Activated CD8-positive, alpha-beta T cell treated with anti-CD3 and anti-CD28 coated beads for 36 hours (primary cell): Measurements from ENCODE around the gene SFXN5. TPM values are rescaled to one million over a fixed set of nuclear protein-coding genes. Genes with fewer than 3 reads are reported as not detected.

Source experiments
- ATAC-seq: fragments of 200-7000 bp; cut with Tn5 transposase; one replicate; pipeline ENCODE4 v1.10.0; 2021; ENCODE audit warnings: mild to moderate bottlenecking, moderate library complexity
- CTCF ChIA-PET: fragments of 350-600 bp; sonication (Branson Sonifier 250); formaldehyde crosslinking; loops from one replicate; lab custom pipeline; 2021; ENCODE audit warnings: antibody characterized with exemption; lab: Charles Lee
- POLR2A ChIA-PET: fragments of 350-600 bp; sonication (Branson Sonifier 250); formaldehyde crosslinking; loops from one replicate; lab custom pipeline; 2021; ENCODE audit warnings: antibody characterized with exemption; lab: Charles Lee
- DNase-seq: peaks from one replicate; pipeline ENCODE4 v3.0.0-alpha.2; 2020
- H3K27ac Mint-ChIP-seq: one replicate; pipeline ENCODE4 v1.8.0; 2021; ENCODE audit warnings: mild to moderate bottlenecking, mixed read lengths
- H3K27me3 Mint-ChIP-seq: one replicate; pipeline ENCODE4 v1.8.0; 2021; ENCODE audit warnings: mixed read lengths
- H3K36me3 Mint-ChIP-seq: one replicate; pipeline ENCODE4 v1.8.0; 2021; ENCODE audit warnings: low read depth, mixed read lengths
- H3K4me1 Mint-ChIP-seq: one replicate; pipeline ENCODE4 v1.8.0; 2021; ENCODE audit warnings: low read depth, mixed read lengths
- H3K4me3 Mint-ChIP-seq: one replicate; pipeline ENCODE4 v1.8.0; 2021; ENCODE audit warnings: mild to moderate bottlenecking, moderate library complexity, mixed read lengths
- H3K9me3 Mint-ChIP-seq: one replicate; pipeline ENCODE4 v1.8.0; 2021; ENCODE audit warnings: mixed read lengths
- intact Hi-C: fragments of 100-400 bp; cut with micrococcal nuclease; formaldehyde crosslinking; loops from one replicate; pipeline ENCODE4 v1.10.0; 2022
- total RNA-seq, 2 experiments: library from RNA; stranded (reverse); gene quantifications; one replicate each; pipeline ENCODE4 v1.2.3, GENCODE V29; 2021
- TF ChIP-seq, protein P1 (sequence below): fragments of 200-600 bp; IDR thresholded peaks from one replicate; pipeline ENCODE4 v1.8.0; 2022; ENCODE audit warnings: antibody characterized with exemption, mild to moderate bottlenecking

The SFXN5 gene
- total RNA-seq, 2 experiments from 2014 or later: 7.4 to 9.6 TPM

GRCh38 chr2:72950558-72951255 is 120.8 kb downstream of the SFXN5 start:
- TF ChIP-seq, protein P1, sequence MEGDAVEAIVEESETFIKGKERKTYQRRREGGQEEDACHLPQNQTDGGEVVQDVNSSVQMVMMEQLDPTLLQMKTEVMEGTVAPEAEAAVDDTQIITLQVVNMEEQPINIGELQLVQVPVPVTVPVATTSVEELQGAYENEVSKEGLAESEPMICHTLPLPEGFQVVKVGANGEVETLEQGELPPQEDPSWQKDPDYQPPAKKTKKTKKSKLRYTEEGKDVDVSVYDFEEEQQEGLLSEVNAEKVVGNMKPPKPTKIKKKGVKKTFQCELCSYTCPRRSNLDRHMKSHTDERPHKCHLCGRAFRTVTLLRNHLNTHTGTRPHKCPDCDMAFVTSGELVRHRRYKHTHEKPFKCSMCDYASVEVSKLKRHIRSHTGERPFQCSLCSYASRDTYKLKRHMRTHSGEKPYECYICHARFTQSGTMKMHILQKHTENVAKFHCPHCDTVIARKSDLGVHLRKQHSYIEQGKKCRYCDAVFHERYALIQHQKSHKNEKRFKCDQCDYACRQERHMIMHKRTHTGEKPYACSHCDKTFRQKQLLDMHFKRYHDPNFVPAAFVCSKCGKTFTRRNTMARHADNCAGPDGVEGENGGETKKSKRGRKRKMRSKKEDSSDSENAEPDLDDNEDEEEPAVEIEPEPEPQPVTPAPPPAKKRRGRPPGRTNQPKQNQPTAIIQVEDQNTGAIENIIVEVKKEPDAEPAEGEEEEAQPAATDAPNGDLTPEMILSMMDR: no peak
- CTCF ChIA-PET: no interaction called here
- H3K27ac Mint-ChIP-seq: no peak overlapping the region
- no peaks in the 10 kb centered on the region for H3K36me3 Mint-ChIP-seq
- no peaks in the 10 kb centered on the region for H3K9me3 Mint-ChIP-seq
- POLR2A ChIA-PET: interaction anchor here (0.6 kb wide), 1 partner anchor 62 kb away, joined by 3 read pairs; no protein-coding TSS in a partner anchor
- ATAC-seq (no peak), DNase-seq (no peak)
- H3K4me1 Mint-ChIP-seq: peaks cover 10% of the 10 kb centered on the region
- H3K4me3 Mint-ChIP-seq: no peak overlapping the region
- H3K27me3 Mint-ChIP-seq: no peaks in the 10 kb centered on the region
- intact Hi-C loops: no loop called here

- H3K36me3 Mint-ChIP-seq: no peaks in the 10 kb centered on the region
- CTCF ChIA-PET: no interaction called here
- TF ChIP-seq, protein P1: no peak
- H3K4me1 Mint-ChIP-seq: peaks cover 8% of the 10 kb centered on the region
- H3K27me3 Mint-ChIP-seq: no peaks in the 10 kb centered on the region
- H3K9me3 Mint-ChIP-seq: no peaks in the 10 kb centered on the region
- intact Hi-C loops: no loop called here
- ATAC-seq (no peak), DNase-seq (no peak)
- POLR2A ChIA-PET: no interaction called here
- H3K4me3 Mint-ChIP-seq: no peak overlapping the region
- no peak overlapping the region for H3K27ac Mint-ChIP-seq
These were observed 121.9 kb downstream of the SFXN5 start for GRCh38 chr2:72949642-72950041.

GRCh38 chr2:72949045-72949444 is 122.5 kb downstream of the SFXN5 start:
- no peak overlapping the region for H3K4me3 Mint-ChIP-seq

DNA sequence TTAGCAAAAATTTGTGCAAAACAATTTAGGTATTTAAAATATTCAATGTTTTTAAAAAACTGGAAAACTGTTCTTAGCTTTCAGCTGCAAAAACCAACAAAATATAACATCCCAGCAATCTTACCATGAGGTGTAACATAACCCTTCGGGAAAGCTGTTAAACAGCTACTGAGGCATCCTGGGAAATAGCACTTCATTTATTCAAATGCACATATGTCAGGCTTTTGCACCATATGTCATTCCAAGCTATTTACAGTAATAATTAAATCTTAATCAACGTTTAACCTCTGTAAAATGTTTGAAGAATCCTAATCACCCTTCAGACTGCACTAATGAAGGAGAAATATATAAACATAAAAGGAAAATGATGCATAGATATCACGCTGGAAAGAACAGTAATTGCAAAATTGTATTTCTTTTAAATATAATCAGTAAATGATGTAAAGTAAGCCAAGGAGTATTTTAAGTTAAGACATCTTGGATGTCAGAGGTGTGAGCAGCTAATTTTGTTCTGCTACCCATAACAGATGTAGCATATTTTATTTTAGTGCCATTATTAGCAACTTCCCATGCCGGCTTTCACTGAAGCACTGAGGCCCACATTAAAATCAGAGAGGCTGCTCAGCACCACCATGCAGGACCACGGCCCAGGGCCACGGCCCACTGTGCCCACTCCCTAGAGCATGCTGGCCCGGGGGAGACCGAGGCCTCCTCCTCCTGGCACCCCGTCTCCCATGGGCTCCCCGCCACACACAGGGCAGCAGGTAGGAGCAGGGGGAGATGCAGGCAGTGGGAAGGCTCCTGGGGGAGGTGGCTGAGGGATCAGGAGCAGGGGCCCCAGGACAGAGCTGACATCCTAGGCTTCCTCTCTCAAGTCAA is 123.3 kb downstream of the SFXN5 start:
- ChIA-PET POLR2A (no interaction called here), CTCF (interaction anchor here (0.9 to 1.2 kb wide), 2 partner anchors 22 to 26 kb away, joined by 3 read pairs; no protein-coding TSS in a partner anchor)
- Mint-ChIP-seq H3K36me3 (no peaks in the 10 kb centered on the region), H3K4me3 (no peak overlapping the region), H3K27me3 (no peaks in the 10 kb centered on the region), H3K9me3 (no peaks in the 10 kb centered on the region), H3K27ac (no peak overlapping the region), H3K4me1 (no peaks in the 10 kb centered on the region)
- DNase-seq (no peak), ATAC-seq (no peak)
- TF ChIP-seq, protein P1: no peak
- intact Hi-C loops: no loop called here

More at GRCh38 chr2:72949045-72949444, 122.5 kb downstream of the SFXN5 start:
- Mint-ChIP-seq H3K4me1 (peaks cover 6% of the 10 kb centered on the region), H3K27ac (no peak overlapping the region), H3K9me3 (no peaks in the 10 kb centered on the region), H3K36me3 (no peaks in the 10 kb centered on the region), H3K27me3 (no peaks in the 10 kb centered on the region)
- ChIA-PET POLR2A (no interaction called here), CTCF (interaction anchor here (0.9 kb wide), 1 partner anchor 25 kb away, joined by 3 read pairs; no protein-coding TSS in a partner anchor)
- ATAC-seq (no peak), DNase-seq (no peak)
- intact Hi-C loops: no loop called here
- TF ChIP-seq, protein P1: no peak
